Renal cortical epithelial cell (primary cell): ENCODE measurements around the gene NSF. TPM values are rescaled to one million over a fixed set of nuclear protein-coding genes. Genes with fewer than 3 reads are reported as not detected.
"Not testable (repeated sequence)": the region's sequence is repeated elsewhere in the genome, so short reads cannot be mapped to it uniquely, and the experiment has no call there.

Source experiments
- DNase-seq: peaks from one replicate; pipeline ENCODE4 v3.0.0-alpha.2; 2011; ENCODE audit warnings: low read depth
- total RNA-seq: library from RNA; depleted of rRNA; stranded (reverse); fragments of >200 nt; gene quantifications from 2 replicates; pipeline ENCODE4 v1.2.3, GENCODE V29; 2014

Gene NSF
- total RNA-seq: 30.9 and 47.2 TPM in 2 replicates

DNA sequence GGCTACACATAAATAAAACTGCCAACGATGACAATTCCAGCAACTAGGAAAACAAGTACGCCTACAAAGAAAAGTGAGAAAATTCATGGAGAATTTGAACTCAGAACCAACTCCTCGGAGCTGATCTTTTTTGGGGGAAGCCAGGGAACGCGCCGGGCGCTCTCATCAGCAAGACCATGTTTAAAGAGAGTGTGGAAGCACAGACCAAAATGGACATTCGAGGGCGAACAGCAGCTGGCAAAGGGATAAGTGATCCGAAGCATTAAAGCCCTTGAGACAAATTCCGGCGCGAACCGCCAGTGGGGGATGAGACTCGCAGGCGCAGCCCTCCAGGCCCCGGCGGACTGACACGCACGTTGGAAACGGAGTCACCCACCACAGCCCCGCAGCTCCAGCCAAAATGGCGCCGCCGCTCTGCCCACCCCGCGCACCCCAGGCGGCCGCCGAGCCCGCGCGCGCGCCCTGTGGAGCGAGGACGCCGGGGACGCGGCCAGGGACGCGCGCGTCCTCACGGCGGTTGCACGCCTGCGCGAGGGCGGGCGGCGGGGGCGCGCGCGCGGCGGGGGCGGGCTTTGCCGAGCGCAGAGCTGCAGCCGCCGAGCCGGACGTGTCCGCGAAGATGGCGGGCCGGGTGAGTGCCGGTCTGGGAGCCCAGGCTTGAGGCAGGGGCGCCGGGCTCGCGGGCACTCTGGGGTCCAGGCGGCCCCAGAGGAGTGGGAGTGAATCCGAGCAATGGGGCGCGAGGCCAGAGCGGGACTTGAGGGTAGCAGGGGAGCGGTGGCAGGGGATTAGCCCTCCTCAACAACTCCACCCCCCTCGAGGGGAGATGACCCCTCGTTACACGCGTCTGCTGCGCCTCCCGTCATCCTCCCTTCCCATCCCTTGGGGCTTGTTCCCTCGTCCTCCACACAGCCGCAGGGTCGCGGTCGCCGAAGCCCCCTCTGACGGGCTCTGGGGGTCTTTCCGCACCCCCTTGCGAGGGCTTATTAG, at the start of gene NSF:
TSS of gene NSF (plus strand) at position 513 of the 990 bp plus-strand sequence. CDS start at position 620, 107 bp downstream.
- DNase-seq: not testable (repeated sequence)

DNA sequence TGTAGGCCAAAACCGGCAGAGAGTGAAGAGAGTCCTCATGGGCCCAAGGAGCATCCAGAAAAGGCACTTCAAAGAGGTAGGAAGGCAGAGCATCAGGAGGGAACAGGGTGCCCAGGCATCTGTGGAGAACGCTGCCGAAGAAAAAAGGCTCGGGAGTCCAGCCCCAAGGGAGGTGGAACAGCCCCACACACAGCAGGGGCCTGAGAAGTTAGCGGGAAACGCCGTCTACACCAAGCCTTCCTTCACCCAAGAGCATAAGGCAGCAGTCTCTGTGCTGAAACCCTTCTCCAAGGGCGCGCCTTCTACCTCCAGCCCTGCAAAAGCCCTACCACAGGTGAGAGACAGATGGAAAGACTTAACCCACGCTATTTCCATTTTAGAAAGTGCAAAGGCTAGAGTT, 41.9 kb upstream of the NSF start:
- DNase-seq: not testable (repeated sequence)

DNA sequence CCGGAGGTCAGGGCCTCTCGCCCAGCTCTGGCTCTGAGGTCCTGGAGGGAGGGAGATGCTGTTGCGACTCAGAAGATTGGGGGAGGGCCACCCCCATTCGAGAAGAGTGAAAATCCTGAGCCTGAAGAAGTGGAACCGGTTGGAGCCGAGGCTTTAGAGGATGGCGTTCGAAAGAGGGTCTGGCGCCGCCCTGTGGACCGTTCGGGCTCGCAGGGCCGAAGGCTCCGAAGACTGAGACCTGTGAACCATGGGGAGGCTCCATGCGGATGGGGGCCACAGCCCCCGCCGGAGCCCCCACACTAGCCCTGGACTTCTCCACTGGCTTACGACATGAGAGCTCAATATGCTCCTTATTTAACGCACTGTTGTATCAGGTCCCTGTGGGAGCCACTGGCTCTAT, 31.3 kb upstream of the NSF start:
- not testable (repeated sequence) for DNase-seq

DNA sequence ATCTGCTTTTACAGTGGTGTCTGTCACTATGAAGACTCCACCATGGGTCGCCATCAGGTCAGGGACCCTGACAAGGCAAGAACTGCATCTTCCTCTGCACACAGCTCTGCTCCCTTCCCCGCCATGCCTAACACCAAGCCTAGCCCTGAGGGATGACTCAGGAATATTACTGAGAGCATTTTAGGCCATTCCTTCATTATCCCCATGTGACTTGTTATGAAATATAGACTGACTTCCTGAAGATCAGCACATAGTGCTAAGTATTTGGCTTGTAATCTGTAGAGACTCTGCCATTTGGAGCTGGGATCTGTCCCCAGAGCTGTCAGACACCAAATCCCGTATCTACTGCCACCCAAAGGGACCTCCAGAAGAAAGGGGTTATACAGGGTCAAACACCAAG, 30.4 kb upstream of the NSF start:
- DNase-seq: not testable (repeated sequence)

DNA sequence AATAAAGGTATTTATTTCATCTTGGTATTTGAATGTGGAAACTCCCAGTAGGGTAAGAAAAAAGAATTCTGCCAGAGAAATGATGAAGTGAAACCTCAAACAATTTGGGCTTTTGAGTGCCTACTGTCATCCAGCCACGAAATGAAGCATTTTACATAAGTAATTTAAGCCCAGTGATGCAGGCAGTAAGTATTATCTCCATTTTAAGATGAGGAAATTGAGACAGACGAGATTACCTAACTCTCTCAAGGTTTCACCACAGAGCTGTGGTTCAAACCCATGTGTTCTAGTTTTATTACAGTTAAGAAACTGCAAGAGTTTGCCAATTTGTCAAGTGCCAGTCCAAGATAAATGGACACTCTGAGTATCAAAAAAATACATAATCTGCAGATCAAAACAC, 24.2 kb upstream of the NSF start:
- DNase-seq: not testable (repeated sequence)

DNA sequence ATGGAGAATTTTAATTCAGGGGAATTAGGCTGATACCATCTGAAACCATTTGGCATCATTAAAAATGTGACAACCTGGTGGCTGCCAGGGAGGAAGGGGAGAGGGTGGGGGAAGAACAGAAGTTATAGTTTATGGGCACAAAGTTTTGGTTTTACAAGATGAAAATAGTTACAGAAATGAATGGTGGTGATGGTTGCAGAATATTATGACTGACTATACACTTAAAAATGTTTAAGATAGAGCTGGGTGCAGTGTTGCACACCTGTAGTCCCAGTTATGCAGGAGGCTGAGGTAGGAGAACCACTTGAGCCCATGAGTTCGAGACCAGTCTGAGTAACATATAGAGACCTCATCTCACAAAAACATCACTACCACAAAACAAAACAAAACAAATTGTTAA, 23.5 kb upstream of the NSF start:
- DNase-seq: not testable (repeated sequence)

DNA sequence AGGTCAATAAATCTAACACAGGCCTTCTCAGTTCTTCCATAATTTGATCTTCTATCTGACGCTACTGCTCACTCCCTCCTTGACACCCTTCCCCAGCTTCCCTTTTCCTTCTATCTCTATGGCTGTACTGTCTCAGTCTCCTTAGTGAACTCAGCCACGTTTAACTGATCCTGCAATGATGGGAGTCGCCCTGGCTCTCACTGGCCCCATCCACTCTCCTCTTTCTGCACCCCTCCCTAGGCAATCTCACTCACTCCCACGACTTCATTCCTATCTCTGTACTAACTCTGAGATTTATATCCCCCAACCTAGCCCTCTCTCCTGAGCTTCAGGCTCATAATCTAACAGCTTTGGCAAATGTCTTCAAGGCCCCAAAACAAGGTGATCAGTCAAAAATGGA, 18.7 kb upstream of the NSF start:
- not testable (repeated sequence) for DNase-seq

DNA sequence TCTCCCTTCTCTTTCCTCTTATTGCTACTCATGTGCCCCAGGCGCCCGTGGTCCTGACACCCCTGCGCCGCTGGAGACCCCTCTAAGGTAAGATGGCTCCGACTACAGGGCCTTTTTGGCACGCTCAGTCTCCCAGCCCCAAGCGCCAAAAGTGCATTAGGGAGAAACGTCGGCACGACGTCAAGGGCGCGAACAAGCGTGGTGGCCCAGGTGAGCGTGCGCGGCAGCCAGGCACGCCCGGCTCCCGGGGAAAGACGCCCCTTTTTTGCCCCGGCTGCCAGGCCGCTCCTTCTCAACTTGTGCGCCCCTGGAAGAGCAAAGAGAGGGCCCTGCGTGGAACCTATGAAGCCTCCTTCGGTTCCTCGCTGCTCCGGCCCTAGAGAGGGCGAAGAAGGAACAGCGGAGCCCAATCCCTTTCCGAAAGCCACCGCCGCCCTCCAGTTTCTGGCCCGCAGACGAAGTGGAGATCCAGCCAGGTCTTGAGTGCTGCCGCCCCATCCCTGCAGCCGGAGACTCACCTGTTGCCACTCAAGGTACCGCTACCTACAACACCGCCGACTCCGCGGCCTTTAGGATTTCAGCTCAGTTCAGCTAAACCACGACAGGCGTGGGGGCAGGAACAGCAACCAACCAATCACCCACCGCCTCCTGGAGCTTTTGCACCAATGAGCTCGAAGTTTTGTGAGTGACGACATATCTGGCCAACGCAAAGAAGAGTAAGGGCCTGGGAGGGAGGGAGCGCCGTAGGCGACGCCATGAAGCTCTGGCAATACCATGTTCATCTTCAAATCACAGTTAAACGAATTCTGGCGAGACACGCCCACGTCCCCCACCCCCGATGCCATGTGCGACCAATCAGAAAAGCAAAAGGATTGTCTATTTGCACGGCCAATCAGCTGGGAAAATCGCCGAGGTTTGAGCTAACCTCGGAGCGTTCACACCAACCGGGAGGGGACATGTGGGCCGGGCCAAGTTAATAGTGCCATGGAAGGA, 11.1 kb upstream of the NSF start, which contains the start of gene ARL17A:
TSS of gene ARL17A (minus strand) at position 609 of the 993 bp plus-strand sequence. CDS start 3,369 bp downstream, outside the sequence.
- not testable (repeated sequence) for DNase-seq

DNA sequence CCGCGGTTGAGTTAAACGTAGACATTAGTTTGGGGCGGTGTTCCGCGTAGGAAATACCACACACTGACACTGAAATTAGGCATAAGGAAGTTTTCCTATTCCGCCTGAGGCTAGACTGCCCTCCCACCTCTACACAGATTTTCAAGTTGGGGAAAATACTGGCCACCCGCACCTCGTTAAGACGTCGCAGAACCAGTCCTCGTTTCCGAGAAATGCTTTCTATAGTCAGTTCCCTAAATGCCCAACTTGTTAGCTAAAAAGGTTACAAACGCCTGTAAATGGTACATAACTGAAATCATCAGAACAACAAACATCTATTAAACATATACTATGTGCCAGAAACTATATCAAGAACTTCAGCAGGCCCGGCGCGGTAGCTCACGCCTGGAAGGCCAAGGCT, 10.4 kb upstream of the NSF start:
- not testable (repeated sequence) for DNase-seq

DNA sequence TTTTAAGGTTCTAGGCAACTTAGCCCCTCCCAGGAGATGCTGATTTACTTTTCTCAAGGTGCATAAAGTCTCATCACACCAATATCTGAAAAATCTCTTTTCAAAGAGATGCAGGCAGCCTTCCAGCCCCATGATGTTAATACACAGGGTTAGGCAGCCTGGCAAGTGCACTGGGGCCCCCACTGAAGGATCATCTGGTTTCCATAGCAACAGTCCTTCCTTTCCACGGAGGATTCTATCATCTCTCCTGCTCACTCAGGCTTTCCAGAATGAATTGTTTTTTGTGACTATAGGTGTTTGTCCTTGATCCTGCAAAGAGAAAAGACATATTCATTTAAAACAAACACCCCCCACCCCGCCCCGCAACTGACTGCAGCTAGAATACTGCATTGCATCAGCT, 5.0 kb upstream of the NSF start:
- not testable (repeated sequence) for DNase-seq

DNA sequence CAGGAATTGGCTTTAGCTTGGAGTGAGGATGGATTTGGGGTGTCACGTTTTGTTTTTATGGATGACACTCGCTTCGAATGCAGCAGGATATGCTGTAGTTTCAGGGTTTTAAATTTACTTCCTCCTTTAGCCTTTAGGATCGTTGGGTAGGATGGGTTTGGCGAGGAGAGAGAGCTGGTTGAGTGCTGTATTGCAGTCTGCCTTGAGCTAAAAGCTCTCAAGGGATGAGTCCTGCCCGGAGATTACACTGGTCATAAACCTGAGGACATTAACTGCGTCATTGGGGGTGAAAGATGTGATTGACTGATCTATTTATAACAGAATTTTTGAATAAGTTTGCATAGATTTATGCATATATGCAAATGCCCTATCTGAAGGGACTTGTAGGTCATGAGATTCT, 863 bp downstream of the NSF start:
- not testable (repeated sequence) for DNase-seq

DNA sequence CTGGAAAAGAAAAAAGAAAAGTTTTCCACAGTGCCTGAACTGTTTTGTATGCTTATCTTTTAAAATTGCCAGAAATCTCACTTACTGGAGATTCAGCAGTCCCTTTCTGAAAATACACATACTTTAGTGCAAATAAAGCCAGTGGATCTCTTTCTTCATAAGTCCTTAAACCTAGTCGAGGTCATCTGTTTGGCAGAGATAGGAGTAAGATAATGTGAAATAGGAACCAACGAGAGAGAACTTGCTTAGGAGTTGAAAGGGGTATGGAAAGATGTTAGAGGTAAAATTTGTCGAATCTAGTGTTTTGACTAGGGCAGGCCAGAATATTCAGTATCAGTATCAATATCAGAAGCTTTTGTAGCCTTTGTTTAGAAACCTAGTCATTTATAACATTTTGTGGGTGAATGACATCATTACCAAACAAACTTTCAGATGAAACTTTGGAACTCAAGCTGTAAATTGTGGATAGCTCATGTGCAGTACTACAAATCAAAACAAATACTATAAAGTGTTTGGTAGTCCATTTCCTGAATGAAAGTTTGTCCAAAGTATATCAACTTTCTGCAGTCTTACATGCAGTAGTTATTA, 8.0 kb downstream of the NSF start:
- not testable (repeated sequence) for DNase-seq

DNA sequence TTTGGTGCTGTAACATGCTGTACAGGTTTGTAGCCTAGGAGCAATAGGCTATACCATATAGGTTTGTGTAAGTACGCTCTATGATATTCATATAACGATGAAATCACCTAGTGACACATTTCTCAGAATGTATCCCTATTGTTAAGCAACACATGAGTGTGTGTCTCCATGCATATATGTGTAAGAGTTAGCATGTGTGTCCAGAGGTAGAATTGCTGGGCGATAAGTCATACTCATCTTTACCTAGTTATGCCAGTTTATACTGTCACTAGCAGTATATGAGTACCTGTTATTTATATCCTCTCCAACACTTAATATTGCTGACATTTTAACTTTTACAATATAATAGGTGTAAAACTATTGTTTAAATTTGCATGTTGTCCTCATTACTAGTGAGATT, 10.3 kb downstream of the NSF start:
- not testable (repeated sequence) for DNase-seq

DNA sequence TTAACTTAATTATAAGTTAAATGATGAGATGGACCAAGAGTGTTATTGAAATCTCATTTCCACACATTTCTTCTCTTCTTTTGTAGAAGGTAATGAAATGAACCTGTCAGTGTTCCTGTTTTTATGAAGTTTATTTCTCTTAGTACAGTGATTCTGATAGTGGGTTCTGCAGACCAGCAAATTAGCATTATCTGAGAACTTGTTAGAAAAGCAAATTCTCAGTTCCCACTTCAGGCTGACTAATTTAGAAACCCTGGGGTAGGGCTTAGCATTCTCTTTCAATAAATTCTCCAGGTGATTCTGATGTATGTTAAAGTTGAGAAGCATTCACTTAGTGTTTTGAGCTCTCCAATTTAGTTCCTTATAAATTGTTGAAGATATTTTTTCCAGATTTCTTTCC, 12.7 kb downstream of the NSF start:
- DNase-seq: not testable (repeated sequence)

DNA sequence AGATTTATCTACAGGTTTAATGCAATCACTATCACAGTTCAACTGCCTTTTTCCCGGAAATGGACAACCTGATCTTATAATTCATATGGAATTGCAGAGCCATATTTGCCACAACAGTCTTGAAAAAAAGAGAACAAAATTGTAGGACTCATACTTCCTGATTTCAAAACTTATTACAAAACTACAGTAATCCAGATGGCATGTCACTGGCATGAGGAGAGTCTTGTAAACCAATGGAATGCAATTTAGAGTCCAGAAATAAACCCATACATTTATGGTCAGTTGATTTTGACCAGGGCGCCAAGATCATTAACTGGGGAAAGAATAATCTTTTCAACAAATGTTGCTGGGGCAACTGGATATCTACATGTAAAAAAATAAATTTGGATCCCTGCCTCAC, 20.8 kb downstream of the NSF start:
- not testable (repeated sequence) for DNase-seq

DNA sequence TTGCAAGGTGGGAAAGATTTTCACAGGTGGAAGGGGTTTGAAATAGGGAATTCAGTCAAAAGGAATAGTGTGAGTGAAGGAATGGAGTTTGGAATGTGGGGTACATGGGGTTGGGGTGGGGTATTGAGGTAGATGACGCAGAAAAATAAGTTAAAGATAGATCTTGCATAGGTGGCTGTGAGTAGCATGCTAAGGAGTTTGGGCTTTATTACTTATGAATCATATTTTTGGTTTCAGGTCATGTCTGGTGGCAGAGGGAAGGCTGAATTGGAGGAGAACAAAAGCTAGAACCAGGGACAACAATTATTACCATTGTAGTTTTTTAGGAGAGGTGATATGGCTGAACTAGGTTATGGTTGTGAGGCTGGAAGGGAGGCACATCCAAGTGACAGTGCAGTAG, 23.4 kb downstream of the NSF start:
- not testable (repeated sequence) for DNase-seq

DNA sequence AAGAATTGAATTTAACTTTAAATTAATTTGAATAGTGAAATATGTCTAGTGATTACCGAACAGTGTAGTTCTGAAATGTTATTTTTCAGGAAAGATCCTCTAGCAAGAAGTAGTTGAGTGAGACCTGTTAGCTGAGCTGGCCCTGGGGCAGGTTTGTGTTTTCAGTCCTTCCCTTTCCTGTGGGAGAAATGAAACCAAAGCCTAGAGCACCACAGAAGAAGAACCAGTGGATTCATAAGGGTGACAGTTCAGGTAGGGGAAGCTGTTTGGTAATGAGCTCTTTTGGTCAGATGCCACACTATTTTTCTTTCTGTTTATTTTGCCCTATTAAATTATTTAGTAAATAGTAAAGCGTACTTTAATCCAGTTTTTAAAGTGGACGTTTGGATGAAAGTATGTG, 26.7 kb downstream of the NSF start:
- not testable (repeated sequence) for DNase-seq

DNA sequence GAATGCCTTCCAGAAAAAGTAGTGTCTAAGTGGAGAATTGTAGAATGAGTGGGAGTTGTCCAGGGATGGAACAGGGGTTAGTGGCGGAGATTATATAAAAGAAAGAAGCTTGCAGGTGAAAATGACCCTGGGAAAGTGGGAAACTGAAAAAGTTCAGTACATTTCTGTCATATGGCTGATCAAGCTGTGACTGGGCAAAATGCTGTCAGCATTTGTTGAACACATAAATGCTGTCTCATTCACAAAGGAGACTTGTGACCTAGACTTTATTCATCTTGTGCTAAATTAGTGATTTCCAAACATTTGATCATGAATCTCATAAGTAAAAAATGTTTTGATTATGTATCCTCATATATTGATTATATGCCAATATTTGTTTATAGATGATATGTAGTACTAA, 28.5 kb downstream of the NSF start:
- DNase-seq: not testable (repeated sequence)

DNA sequence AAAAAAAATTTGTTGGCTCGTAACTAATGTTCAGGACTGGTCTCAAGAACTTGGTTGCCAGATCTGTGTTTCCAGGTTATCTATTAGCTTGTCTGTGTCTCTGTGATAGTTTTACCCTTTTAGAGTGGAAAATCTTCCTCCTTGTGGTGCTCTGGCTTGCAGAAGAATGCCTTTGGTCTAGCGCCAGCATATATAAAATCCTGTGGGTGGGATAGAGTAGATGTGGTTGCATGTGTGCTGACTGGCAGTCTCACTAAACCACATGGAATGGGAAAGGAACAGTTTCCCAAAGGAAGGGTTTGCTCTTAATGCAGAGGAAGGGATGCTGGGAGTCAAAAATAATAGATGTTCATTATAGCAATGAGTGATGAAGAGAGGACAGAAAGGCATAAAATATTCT, 33.3 kb downstream of the NSF start:
- DNase-seq: not testable (repeated sequence)

DNA sequence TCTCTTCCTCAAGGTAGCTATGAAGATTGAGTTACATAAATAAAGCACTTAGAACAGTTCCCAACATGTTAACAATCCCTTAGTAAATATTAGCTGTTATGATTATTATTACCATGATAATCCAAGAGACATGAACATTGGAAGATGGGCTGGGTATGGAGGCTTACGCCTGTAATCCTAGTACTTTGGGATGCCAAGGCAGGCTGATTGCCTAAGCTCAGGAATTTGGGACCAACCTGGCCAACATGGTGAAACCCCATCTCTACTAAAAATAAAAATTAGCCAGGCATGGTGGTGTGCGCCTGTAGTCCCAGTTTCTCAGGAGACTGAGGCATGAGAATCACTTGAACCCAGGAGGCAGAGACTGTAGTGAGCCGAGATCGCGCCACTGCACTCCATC, 34.3 kb downstream of the NSF start:
- DNase-seq: not testable (repeated sequence)

DNA sequence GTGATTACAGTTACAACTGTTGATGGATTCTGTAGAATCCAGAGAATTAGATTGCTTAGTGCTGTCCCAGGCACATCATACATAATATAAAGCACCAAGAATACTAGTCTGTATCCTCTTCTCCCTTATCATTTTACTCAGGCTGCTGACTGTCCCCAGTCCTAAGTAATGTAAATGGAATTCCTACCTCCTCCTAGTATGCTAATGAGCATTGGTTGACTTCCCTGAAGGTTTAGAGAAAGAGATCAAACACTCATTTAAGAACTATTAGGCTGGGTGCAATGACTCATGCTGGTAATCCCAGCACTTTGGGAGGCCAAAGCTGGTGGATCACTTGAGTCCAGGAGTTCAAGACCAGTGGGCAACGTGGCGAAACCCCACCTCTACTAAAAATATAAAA, 37.0 kb downstream of the NSF start:
- DNase-seq: not testable (repeated sequence)
